IPS-11a (cell line): ENCODE data around the gene UGT2A2.

Experiments
- H3K4me3 ChIP-seq: one replicate; pipeline ENCODE4 v1.5.1; 2013; ENCODE audit warnings: low read depth, low read length, control low read depth

UGT2A2 gene

GRCh38 chr4:69576251-69576877, 63.1 kb downstream of the UGT2A2 start:
- no peak overlapping the region for H3K4me3 ChIP-seq

GRCh38 chr4:69568787-69569186, 70.7 kb downstream of the UGT2A2 start:
- H3K4me3 ChIP-seq, result no peak overlapping the region

GRCh38 chr4:69563424-69563823, 76.0 kb downstream of the UGT2A2 start:
- no peak overlapping the region for H3K4me3 ChIP-seq

GRCh38 chr4:69549651-69550050, 89.8 kb downstream of the UGT2A2 start:
- H3K4me3 ChIP-seq, result no peak overlapping the region

- H3K4me3 ChIP-seq, result no peak overlapping the region
Observed at GRCh38 chr4:69546134-69546765, 93.2 kb downstream of the UGT2A2 start.
